ENCODE data around the gene CDC42EP2. TPM values are rescaled to one million over a fixed set of nuclear protein-coding genes. Genes with fewer than 3 reads are reported as not detected.

The CDC42EP2 gene
- total RNA-seq, 1 donor from 2014 or later, result 0.18 TPM

DNA sequence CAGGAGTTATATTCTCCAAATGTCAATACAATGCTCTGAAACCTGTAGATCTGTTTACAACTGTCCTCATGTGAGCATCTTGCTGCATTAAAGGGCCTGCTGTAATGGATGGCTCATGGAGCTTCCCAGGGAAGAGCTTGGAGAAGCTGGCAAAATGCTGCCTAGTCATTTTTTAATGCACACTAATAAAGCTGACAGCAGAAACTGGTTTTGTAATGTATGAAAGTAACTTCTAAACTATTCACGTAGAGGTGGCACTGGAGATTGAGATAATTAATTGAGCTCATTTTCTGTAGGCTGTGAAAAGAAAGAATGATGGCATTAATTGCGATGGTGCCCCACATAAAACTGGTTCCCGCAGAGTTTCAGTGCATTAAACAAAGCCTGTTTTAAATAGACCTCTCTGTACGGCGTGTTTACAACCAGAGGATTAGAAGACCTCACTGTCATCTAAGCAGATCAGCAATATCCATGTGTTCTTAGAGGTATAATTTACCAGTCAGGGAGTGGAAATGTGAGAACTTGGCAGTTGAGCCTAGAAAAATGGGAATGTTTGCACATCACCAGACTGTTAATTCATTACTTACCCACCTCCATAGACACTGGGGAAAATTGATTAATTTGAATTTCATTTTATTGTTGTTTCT is 36.9 kb upstream of the CDC42EP2 start:
- peaks cover 8% of the 10 kb centered on the region for H3K4me1 Mint-ChIP-seq
- no peak overlapping the region for H3K4me3 Mint-ChIP-seq
- CTCF ChIA-PET, result interaction anchor here (1.0 to 4.0 kb wide), 5 partner anchors 10 to 52 kb away, joined by 4 to 13 read pairs (median 7); partner anchors contain the start of gene CDC42EP2
- DNase-seq (no peak), ATAC-seq (ENCODE audit: low read depth) (no peak)
- intact Hi-C loops (cut with micrococcal nuclease), result no loop called here
- no peaks in the 10 kb centered on the region for H3K27me3 Mint-ChIP-seq
- peaks cover 64% of the 10 kb centered on the region for H3K36me3 Mint-ChIP-seq (ENCODE audit: low read depth)
- H3K9me3 Mint-ChIP-seq, result no peaks in the 10 kb centered on the region
- POLR2A ChIA-PET, result interaction anchor here (0.6 to 1.2 kb wide), 2 partner anchors 16 to 85 kb away, joined by 7 to 11 read pairs; partner anchors contain the start of gene POLA2
- TF ChIP-seq CTCF (IDR thresholded peaks at IDR 0.05), result no peak
- H3K27ac Mint-ChIP-seq, result no peak overlapping the region

DNA sequence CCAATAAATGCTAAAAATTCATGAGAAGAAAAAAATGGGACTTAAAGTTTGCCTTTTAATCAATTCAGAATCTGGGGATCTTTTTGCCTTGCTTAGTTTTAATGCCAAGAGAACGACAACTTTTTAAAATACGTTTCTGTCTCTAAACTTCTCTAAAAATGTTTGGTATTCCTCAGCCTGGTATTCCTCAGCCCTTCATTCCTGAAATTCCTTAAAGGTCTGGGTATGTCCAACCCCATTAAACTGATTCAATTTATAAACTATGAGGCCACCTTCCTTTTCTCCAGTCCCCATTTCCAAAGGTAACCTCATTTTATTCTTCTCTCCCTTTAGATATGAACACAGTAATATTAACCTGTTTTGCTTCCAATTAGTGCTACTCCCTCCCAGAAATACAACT is 36.3 kb upstream of the CDC42EP2 start:
- H3K36me3 Mint-ChIP-seq (ENCODE audit: low read depth), result peaks cover 64% of the 10 kb centered on the region
- DNase-seq (no peak), ATAC-seq (ENCODE audit: low read depth) (no peak)
- peaks cover 9% of the 10 kb centered on the region for H3K4me1 Mint-ChIP-seq
- ChIA-PET CTCF (interaction anchor here (1.1 to 4.0 kb wide), 4 partner anchors 13 to 52 kb away, joined by 4 to 13 read pairs (median 7); partner anchors contain the start of gene CDC42EP2), POLR2A (no interaction called here)
- H3K9me3 Mint-ChIP-seq, result no peaks in the 10 kb centered on the region
- no peak for TF ChIP-seq CTCF (IDR thresholded peaks at IDR 0.05)
- no peak overlapping the region for H3K4me3 Mint-ChIP-seq
- intact Hi-C loops (cut with micrococcal nuclease), result no loop called here
- H3K27me3 Mint-ChIP-seq, result no peaks in the 10 kb centered on the region
- no peak overlapping the region for H3K27ac Mint-ChIP-seq

DNA sequence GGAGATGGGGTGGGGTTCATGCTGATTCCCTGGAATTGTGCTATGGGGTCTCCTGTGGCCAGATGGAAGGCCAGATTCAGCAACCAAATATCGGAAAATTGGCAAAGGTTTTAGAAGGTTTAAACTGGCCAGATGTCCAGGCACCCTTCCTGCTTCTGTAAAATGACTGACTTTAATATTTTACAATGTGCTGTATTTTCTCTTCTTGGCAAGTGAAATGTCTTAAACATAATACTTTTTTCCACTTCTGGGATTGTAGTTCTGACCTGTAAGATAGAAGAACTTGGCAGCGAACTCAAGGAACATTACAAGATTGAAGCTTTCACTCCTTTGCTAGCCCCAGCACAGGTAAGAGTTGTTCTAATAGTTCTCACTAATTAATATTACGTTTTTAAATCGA is 35.4 kb upstream of the CDC42EP2 start:
- ChIA-PET POLR2A (interaction anchor here (0.6 kb wide), 1 partner anchor 45 kb away, joined by 5 read pairs; no protein-coding TSS in a partner anchor), CTCF (interaction anchor here (2.1 to 4.0 kb wide), 2 partner anchors 13 to 51 kb away, joined by 7 to 13 read pairs; no protein-coding TSS in a partner anchor)
- no peak overlapping the region for H3K27ac Mint-ChIP-seq
- no peak for DNase-seq
- no peak for TF ChIP-seq CTCF (IDR thresholded peaks at IDR 0.05)
- intact Hi-C loops (cut with micrococcal nuclease), result no loop called here
- ATAC-seq (ENCODE audit: low read depth), result no peak
- H3K36me3 Mint-ChIP-seq (ENCODE audit: low read depth), result peaks cover 70% of the 10 kb centered on the region
- H3K4me3 Mint-ChIP-seq, result no peak overlapping the region
- H3K9me3 Mint-ChIP-seq, result no peaks in the 10 kb centered on the region
- H3K27me3 Mint-ChIP-seq, result no peaks in the 10 kb centered on the region
- peaks cover 12% of the 10 kb centered on the region for H3K4me1 Mint-ChIP-seq

DNA sequence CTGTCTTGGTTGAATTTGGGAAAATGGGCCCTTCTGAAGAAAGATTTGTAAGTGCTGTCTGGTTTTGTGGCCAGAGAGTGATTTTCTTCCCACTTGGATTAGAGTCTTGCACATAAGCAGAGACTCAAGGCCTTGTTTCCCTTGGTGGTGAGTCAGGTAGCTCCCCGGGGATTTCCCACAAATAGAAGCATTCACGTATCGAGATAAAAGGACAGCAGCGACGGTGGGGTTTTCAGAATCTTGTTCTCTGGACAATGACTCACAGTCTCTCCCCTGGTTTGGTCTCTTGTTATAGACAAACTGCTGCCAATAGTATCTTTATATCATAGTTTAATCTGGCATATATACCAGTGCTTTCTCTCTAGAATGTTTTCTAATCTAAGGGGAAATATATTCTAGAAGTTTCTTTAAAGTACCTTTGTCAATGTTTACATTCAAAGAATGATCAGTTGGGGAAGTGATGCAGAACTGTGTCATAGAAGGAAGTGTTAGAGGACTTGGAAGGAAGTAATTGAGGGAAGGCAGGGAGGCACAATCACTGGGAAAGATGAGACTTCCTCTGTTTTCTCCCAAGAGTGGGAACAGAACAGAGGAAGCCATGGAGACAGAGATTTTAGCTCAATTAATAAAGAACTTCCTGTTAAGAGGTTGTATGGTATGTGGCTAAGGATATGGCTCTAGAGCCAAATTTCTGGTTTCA is 34.8 kb upstream of the CDC42EP2 start:
- Mint-ChIP-seq H3K4me3 (no peak overlapping the region), H3K27ac (peak overlapping the region; percentile 36), H3K27me3 (no peaks in the 10 kb centered on the region), H3K36me3 (ENCODE audit: low read depth) (peaks cover 74% of the 10 kb centered on the region), H3K9me3 (no peaks in the 10 kb centered on the region), H3K4me1 (peaks cover 12% of the 10 kb centered on the region)
- intact Hi-C loops (cut with micrococcal nuclease), result no loop called here
- ChIA-PET CTCF (interaction anchor here (1.3 to 4.0 kb wide), 2 partner anchors 36 to 50 kb away, joined by 8 to 13 read pairs; no protein-coding TSS in a partner anchor), POLR2A (interaction anchor here (0.6 kb wide), 1 partner anchor 44 kb away, joined by 5 read pairs; no protein-coding TSS in a partner anchor)
- ATAC-seq (ENCODE audit: low read depth) (peak; percentile 21), DNase-seq (no peak)
- TF ChIP-seq CTCF (IDR thresholded peaks at IDR 0.05), result no peak

DNA sequence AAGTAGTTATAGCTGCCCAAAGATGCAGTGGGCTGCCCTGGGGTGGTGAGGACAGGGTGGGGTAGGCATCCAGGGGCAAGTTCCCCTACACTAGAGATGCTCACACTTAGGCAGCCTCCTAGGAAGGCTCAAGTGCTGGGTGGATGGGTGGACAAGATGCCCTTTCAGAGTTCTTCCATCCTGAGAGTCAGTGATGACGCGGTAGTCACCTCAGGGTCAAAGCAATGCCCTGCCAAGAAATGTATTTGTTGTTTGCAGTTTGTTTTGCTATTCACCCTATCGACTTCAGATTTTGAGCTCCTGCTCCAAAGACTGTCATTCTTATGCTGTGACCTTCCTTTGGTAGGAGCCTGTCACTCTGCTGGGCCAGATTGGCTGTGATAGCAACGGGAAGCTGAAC is 34.0 kb upstream of the CDC42EP2 start:
- no peak for DNase-seq
- no peak overlapping the region for H3K4me3 Mint-ChIP-seq
- H3K36me3 Mint-ChIP-seq (ENCODE audit: low read depth), result peaks cover 78% of the 10 kb centered on the region
- no peaks in the 10 kb centered on the region for H3K9me3 Mint-ChIP-seq
- no peak overlapping the region for H3K27ac Mint-ChIP-seq
- ATAC-seq (ENCODE audit: low read depth), result no peak
- intact Hi-C loops (cut with micrococcal nuclease), result no loop called here
- TF ChIP-seq CTCF (IDR thresholded peaks at IDR 0.05), result no peak
- peaks cover 12% of the 10 kb centered on the region for H3K4me1 Mint-ChIP-seq
- POLR2A ChIA-PET, result no interaction called here
- CTCF ChIA-PET, result interaction anchor here (1.3 to 4.0 kb wide), 2 partner anchors 35 to 49 kb away, joined by 8 to 13 read pairs; no protein-coding TSS in a partner anchor
- H3K27me3 Mint-ChIP-seq, result no peaks in the 10 kb centered on the region
